Lower lobe of right lung (tissue), 2 donors: ENCODE results near the gene MSANTD2. TPM values are rescaled to one million over a fixed set of nuclear protein-coding genes. Genes with fewer than 3 reads are reported as not detected.
A peak's percentile ranks its signal among the peaks of the same experiment; 100 is the strongest.

ENCODE experiments used
- ATAC-seq, 2 donors: fragments of 200-7000 bp; cut with Tn5 transposase; one replicate each; pipeline ENCODE4 v1.9.1; 2020 to 2022; ENCODE audit warnings: mild to moderate bottlenecking in 2 of 2, moderate library complexity in 2 of 2
- DNase-seq: peaks from one replicate; pipeline ENCODE4 v3.0.0-alpha.2; 2020
- H3K27ac ChIP-seq: fragments of 200-600 bp; one replicate; pipeline ENCODE4 v1.8.0; 2022
- H3K27me3 ChIP-seq: fragments of 200-600 bp; one replicate; pipeline ENCODE4 v1.8.0; 2022; ENCODE audit warnings: low read depth
- H3K36me3 ChIP-seq: fragments of 200-600 bp; one replicate; pipeline ENCODE4 v1.8.0; 2022; ENCODE audit warnings: mild to moderate bottlenecking
- H3K4me1 ChIP-seq: fragments of 200-600 bp; one replicate; pipeline ENCODE4 v1.8.0; 2022
- H3K4me3 ChIP-seq: fragments of 200-600 bp; one replicate; pipeline ENCODE4 v1.8.0; 2022; ENCODE audit warnings: mild to moderate bottlenecking
- H3K9me3 ChIP-seq: fragments of 200-600 bp; one replicate; pipeline ENCODE4 v1.8.0; 2022
- intact Hi-C: fragments of 100-400 bp; cut with DNase I; formaldehyde crosslinking; loops from one replicate; pipeline ENCODE4 v1.11.0; 2022
- total RNA-seq: library from RNA; stranded (reverse); fragmentation: NEBNext Ultra II Directional; extraction: Animal tissue kit (Norgen Biotek cat#: 25700); gene quantifications from one replicate; pipeline ENCODE4 v1.2.1, GENCODE V29; 2021
- TF ChIP-seq, protein P1 (sequence below): fragments of 200-600 bp; IDR thresholded peaks from one replicate; pipeline ENCODE4 v1.8.0; 2022; ENCODE audit warnings: antibody characterized with exemption, mild to moderate bottlenecking
- donor health status: DM: no; HTN: yes; CAD: no; lungs with severe emphysema.

Gene MSANTD2
- total RNA-seq, 1 donor from 2014 or later = 15.4 TPM

DNA sequence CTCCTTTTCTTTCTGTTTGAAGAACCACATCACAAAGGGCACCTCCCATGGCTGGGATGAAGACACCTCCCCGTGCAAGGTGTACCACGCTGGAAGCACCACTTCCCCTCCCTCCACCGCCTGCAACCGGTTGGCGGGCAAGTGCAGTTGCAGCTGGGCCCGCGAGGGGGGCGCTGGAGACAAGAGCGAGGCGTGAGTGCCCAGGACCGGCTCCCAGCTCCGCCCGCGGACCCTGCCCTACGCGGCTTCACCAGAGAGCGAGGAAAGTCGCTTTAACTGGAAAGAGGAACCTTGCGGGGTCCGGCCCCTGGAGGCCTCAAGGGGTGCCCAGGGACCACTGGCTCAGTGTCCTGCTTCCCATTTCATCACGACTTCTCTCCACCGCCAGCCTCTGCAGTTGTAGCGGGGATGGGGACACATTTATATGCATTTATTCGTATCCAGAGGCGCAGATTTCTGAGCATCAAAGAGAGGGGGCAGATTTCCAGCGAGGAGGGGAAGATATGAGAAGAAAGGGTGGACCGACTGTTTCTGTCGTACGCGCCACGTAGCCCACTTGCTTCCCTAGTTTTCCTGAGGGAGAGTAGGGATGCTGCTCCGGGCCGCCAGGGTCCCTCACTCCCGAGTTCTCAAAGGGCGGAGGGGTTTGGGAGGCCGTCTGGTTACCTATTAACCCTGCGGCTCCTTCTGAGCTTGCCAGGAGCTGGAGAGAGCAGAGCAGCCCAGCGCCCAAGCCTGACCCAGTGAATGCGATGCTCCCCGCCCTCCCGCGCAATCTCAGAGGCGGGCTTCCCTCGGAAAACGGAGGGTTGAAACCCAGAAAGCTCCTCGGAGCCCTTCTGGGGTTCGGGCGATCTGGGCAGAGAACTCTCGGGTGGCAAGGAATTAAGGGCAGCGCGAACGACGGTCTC lies 41.6 kb downstream of the MSANTD2 start:
- Histone ChIP-seq H3K4me1 (peaks cover 71% of the 10 kb centered on the region), H3K27ac (peak overlapping the region; percentile 92), H3K36me3 (peaks cover 32% of the 10 kb centered on the region), H3K4me3 (peak overlapping the region; percentile 66), H3K27me3 (peaks cover 42% of the 10 kb centered on the region), H3K9me3 (no peaks in the 10 kb centered on the region)
- TF ChIP-seq, protein P1, sequence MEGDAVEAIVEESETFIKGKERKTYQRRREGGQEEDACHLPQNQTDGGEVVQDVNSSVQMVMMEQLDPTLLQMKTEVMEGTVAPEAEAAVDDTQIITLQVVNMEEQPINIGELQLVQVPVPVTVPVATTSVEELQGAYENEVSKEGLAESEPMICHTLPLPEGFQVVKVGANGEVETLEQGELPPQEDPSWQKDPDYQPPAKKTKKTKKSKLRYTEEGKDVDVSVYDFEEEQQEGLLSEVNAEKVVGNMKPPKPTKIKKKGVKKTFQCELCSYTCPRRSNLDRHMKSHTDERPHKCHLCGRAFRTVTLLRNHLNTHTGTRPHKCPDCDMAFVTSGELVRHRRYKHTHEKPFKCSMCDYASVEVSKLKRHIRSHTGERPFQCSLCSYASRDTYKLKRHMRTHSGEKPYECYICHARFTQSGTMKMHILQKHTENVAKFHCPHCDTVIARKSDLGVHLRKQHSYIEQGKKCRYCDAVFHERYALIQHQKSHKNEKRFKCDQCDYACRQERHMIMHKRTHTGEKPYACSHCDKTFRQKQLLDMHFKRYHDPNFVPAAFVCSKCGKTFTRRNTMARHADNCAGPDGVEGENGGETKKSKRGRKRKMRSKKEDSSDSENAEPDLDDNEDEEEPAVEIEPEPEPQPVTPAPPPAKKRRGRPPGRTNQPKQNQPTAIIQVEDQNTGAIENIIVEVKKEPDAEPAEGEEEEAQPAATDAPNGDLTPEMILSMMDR = peak; percentile 83
- peak; percentile 76 to 77 for ATAC-seq
- DNase-seq = peak; percentile 89
- intact Hi-C loops = no loop called here

DNA sequence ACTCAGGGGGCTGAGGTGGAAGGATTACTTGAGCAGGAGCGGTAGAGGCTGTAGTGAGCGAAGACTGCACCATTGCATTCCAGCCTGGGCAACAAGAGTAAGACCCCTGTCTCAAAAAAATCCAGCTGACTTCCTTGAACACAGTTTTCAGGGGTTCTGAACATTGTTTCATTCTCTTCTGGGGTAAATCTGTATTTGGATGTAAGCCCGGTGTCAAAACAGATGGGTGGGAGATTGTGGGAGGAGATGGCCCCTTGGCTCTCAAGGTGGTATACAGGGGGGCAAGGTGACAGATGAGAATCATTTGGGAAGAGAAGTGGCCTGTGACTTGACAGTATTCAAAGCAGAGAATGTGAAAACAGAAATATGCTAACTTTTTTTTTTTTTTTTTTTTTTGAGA lies 42.9 kb downstream of the MSANTD2 start:
- TF ChIP-seq, protein P1 = no peak
- DNase-seq (no peak), ATAC-seq (no peak)
- H3K4me1 ChIP-seq = peaks cover 73% of the 10 kb centered on the region
- no peaks in the 10 kb centered on the region for H3K9me3 ChIP-seq
- no peak overlapping the region for H3K4me3 ChIP-seq
- H3K36me3 ChIP-seq = peaks cover 42% of the 10 kb centered on the region
- H3K27me3 ChIP-seq = peaks cover 35% of the 10 kb centered on the region
- H3K27ac ChIP-seq = peak overlapping the region; percentile 92
- intact Hi-C loops = no loop called here

DNA sequence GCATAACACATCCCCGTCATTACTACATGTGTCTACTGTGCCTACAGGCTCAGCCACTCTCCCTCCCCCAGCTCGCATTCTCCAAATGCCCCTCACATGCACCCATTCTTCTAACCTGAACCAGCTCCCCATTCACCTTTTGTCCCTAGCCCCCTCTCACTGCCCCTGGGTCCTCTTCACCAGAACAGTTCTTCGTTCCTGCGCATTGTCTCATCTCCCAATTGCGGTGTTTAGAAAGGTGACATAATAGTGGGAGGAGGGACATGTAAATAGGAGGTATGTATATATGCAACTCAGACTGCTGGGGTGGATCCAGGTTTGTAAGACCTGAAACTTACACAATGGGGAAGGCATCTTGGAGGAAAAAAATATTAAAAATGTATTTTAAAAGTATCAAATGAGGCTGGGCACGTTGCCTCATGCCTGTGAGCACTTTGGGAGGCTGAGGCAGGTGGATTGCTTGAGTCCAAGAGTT lies 43.4 kb downstream of the MSANTD2 start:
- Histone ChIP-seq H3K27ac (no peak overlapping the region), H3K4me3 (no peak overlapping the region), H3K36me3 (peaks cover 45% of the 10 kb centered on the region), H3K27me3 (peaks cover 32% of the 10 kb centered on the region), H3K9me3 (no peaks in the 10 kb centered on the region), H3K4me1 (peaks cover 73% of the 10 kb centered on the region)
- DNase-seq = no peak
- TF ChIP-seq, protein P1 = no peak
- ATAC-seq = no peak
- intact Hi-C loops = no loop called here

DNA sequence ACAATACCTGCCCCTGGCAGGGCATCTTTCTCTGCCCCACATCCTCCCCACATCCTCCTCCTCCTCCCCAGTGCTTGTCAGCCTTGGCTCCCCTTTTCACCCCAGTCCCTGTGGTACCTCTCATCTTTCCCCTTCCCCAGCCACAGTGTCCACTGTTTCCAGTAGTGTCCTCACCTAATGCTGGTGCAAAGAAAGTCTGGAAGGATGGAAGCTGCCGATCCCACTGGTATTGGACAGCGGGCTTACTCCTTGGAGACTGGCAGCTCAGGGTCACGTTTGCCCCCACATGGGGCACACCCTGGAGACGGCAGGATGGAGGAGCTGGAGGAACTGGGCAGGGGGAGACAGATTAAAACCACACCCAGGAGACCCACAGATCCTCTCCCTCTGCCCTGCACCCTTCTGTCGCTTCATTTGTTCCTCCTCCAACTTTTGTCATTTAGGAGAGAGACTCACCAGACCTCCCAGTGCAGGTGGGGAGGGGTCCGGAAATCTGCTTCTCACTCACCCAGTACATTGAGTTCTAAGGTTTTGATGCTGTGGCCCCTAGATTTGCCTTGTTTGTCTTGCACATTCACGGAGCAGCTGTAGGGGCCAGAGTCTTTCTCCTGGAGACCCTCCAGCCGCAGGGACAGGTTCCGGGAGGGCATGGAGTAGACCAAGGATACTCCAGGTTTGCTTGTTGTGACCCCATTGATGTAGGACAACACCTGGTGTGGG lies 44.0 kb downstream of the MSANTD2 start:
- peaks cover 73% of the 10 kb centered on the region for H3K4me1 ChIP-seq
- no peaks in the 10 kb centered on the region for H3K9me3 ChIP-seq
- no peak for ATAC-seq
- TF ChIP-seq, protein P1 = no peak
- H3K4me3 ChIP-seq = no peak overlapping the region
- intact Hi-C loops = no loop called here
- H3K27me3 ChIP-seq = peaks cover 29% of the 10 kb centered on the region
- H3K27ac ChIP-seq = no peak overlapping the region
- peaks cover 45% of the 10 kb centered on the region for H3K36me3 ChIP-seq
- no peak for DNase-seq

DNA sequence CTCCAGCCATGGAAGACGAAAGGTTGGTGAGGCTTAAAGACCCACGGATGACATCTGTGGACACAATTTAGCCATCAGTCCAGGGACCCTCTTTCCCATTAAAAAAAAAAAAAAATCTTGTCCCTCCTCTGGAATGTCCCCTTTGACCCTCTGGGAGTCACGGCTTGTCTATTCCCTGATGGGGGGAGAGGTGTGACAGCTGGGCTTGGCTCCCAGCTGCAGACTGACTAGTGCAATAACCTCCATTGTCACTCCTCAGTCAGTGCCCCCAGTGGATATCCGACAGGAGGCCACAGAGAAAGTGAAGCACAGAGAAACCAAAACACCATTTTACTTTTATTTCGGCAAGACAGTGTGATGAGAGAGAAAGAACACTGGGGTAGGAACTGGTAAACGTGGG lies 45.5 kb downstream of the MSANTD2 start:
- peaks cover 45% of the 10 kb centered on the region for H3K36me3 ChIP-seq
- intact Hi-C loops = no loop called here
- DNase-seq = no peak
- ATAC-seq = no peak
- H3K27me3 ChIP-seq = peaks cover 14% of the 10 kb centered on the region
- H3K9me3 ChIP-seq = no peaks in the 10 kb centered on the region
- TF ChIP-seq, protein P1 = no peak
- no peak overlapping the region for H3K4me3 ChIP-seq
- no peak overlapping the region for H3K27ac ChIP-seq
- peaks cover 71% of the 10 kb centered on the region for H3K4me1 ChIP-seq
